ENCODE data around the gene MACROD2. TPM values are rescaled to one million over a fixed set of nuclear protein-coding genes. Genes with fewer than 3 reads are reported as not detected.
"Not testable (repeated sequence)": the region's sequence is repeated elsewhere in the genome, so short reads cannot be mapped to it uniquely, and the experiment has no call there.

MACROD2 gene
- total RNA-seq, result 17.1 TPM

- peak; percentile 93 for DNase-seq (ENCODE audit: low spot score)
These were observed at the start of gene MACROD2 for GRCh38 chr20:13995086-13995665. Gene MACROD2 (plus strand): TSS chr20:13995516.

GRCh38 chr20:13947719-13948118 lies 47.6 kb upstream of the MACROD2 start:
- DNase-seq (ENCODE audit: low spot score), result no peak

- DNase-seq (ENCODE audit: low spot score), result no peak
These were observed 42.1 kb upstream of the MACROD2 start for GRCh38 chr20:13953227-13953626.

- DNase-seq (ENCODE audit: low spot score), result no peak
These were observed 35.2 kb upstream of the MACROD2 start for GRCh38 chr20:13960119-13960518.

GRCh38 chr20:13960525-13960924 lies 34.8 kb upstream of the MACROD2 start:
- DNase-seq (ENCODE audit: low spot score), result no peak

- no peak for DNase-seq (ENCODE audit: low spot score)
These were observed 11.1 kb upstream of the MACROD2 start for GRCh38 chr20:13984211-13984610.

GRCh38 chr20:13990465-13990864 lies 4.9 kb upstream of the MACROD2 start, which contains the start of gene SEL1L2:
Gene SEL1L2 (minus strand): TSS chr20:13990614. CDS start chr20:13990534, 80 bp downstream.
- DNase-seq (ENCODE audit: low spot score), result no peak

GRCh38 chr20:13991311-13991710 lies 4.0 kb upstream of the MACROD2 start:
- no peak for DNase-seq (ENCODE audit: low spot score)

GRCh38 chr20:13991955-13992354 lies 3.4 kb upstream of the MACROD2 start:
- not testable (repeated sequence) for DNase-seq (ENCODE audit: low spot score)

GRCh38 chr20:13995841-13996240 lies 525 bp downstream of the MACROD2 start:
- DNase-seq (ENCODE audit: low spot score), result peak; percentile 42

- DNase-seq (ENCODE audit: low spot score), result no peak
These were observed 949 bp downstream of the MACROD2 start for GRCh38 chr20:13996265-13996664.

- DNase-seq (ENCODE audit: low spot score), result no peak
These were observed 5.6 kb downstream of the MACROD2 start for GRCh38 chr20:14000917-14001316.

- no peak for DNase-seq (ENCODE audit: low spot score)
These were observed 10.7 kb downstream of the MACROD2 start for GRCh38 chr20:14005996-14006395.

- no peak for DNase-seq (ENCODE audit: low spot score)
These were observed 13.9 kb downstream of the MACROD2 start for GRCh38 chr20:14009208-14009607.

- no peak for DNase-seq (ENCODE audit: low spot score)
These were observed 17.4 kb downstream of the MACROD2 start for GRCh38 chr20:14012671-14013070.

GRCh38 chr20:14030991-14031390 lies 35.7 kb downstream of the MACROD2 start:
- DNase-seq (ENCODE audit: low spot score), result no peak

- DNase-seq (ENCODE audit: low spot score), result no peak
These were observed 38.0 kb downstream of the MACROD2 start for GRCh38 chr20:14033310-14033709.

GRCh38 chr20:14036567-14036966 lies 41.3 kb downstream of the MACROD2 start:
- DNase-seq (ENCODE audit: low spot score), result no peak

- not testable (repeated sequence) for DNase-seq (ENCODE audit: low spot score)
These were observed 49.5 kb downstream of the MACROD2 start for GRCh38 chr20:14044712-14045276.

- no peak for DNase-seq (ENCODE audit: low spot score)
These were observed 51.2 kb downstream of the MACROD2 start for GRCh38 chr20:14046534-14046933.

GRCh38 chr20:14049111-14049510 lies 53.8 kb downstream of the MACROD2 start:
- DNase-seq (ENCODE audit: low spot score), result no peak

- no peak for DNase-seq (ENCODE audit: low spot score)
These were observed 56.1 kb downstream of the MACROD2 start for GRCh38 chr20:14051454-14051853.

GRCh38 chr20:14055127-14055742 lies 59.9 kb downstream of the MACROD2 start:
- peak; percentile 53 for DNase-seq (ENCODE audit: low spot score)
